Keratinocyte (primary cell): Measurements from ENCODE around the gene DVL2.

Experiments used
- CTCF ChIP-seq, 3 experiments: IDR thresholded peaks in 1 of 3; conservative IDR thresholded peaks in 1 of 3; optimal IDR thresholded peaks in 1 of 3; 2 replicates in 2 of 3; 3 replicates in 1 of 3; pipeline versions ENCODE3 to v1.5.1; 2011; ENCODE audit warnings: low read length in 3 of 3, mild to moderate bottlenecking in 3 of 3, moderate library complexity in 2 of 3, control low read depth in 1 of 3, inconsistent platforms in 1 of 3; ENCODE audit not compliant: insufficient read depth in 2 of 3; ENCODE audit errors: extremely low read depth in 1 of 3
- EZH2 ChIP-seq: IDR thresholded peaks from one replicate; pipeline ENCODE4 v1.6.1; 2012; ENCODE audit warnings: inconsistent platforms, mild to moderate bottlenecking, low read length, moderate library complexity

GRCh38 chr17:7208754-7209460, 25.4 kb downstream of the DVL2 start:
- no peak for TF ChIP-seq CTCF (optimal IDR thresholded peaks at IDR 0.05 in 1 of 3, IDR thresholded peaks at IDR 0.05 in 1 of 3, conservative IDR thresholded peaks at IDR 0.05 in 1 of 3; ENCODE audit: extremely low read depth in 1 of 3, insufficient read depth in 2 of 3, low read length in 3 of 3)
- TF ChIP-seq EZH2 = no peak
